Neural cell (in vitro differentiated cells): ENCODE measurements around the gene RAB1A. TPM values are rescaled to one million over a fixed set of nuclear protein-coding genes. Genes with fewer than 3 reads are reported as not detected.

ENCODE experiments used
- H2AFZ ChIP-seq: fragments of 200-600, 300-800 bp; sonication (generic), shearing (Covaris generic); 2 replicates; pipeline ENCODE4 v1.6.0; 2014; ENCODE audit warnings: low read depth, mild to moderate bottlenecking, antibody characterized with exemption, low read length, moderate library complexity
- H3F3A ChIP-seq: fragments of 200-600 bp; shearing (Covaris generic); 2 replicates; pipeline ENCODE4 v1.6.1; 2016; ENCODE audit warnings: mild to moderate bottlenecking, moderate library complexity, mixed read lengths, antibody characterized with exemption, low read length; ENCODE audit not compliant: insufficient read depth, poor library complexity, severe bottlenecking
- H3K27ac ChIP-seq: fragments of 200-600, 300-800 bp; sonication (generic), shearing (Covaris generic); 2 replicates; pipeline ENCODE4 v1.5.1; 2014; ENCODE audit warnings: mild to moderate bottlenecking, low read length, moderate library complexity
- H3K27me3 ChIP-seq: fragments of 300-800, 200-600 bp; sonication (generic), shearing (Covaris generic); 2 replicates; pipeline ENCODE4 v1.6.0; 2014; ENCODE audit warnings: mild to moderate bottlenecking, low read depth, low read length, moderate library complexity; ENCODE audit not compliant: insufficient read depth
- H3K36me3 ChIP-seq: fragments of 300-800, 200-600 bp; sonication (generic), shearing (Covaris generic); 2 replicates; pipeline ENCODE4 v1.5.1; 2014; ENCODE audit warnings: mild to moderate bottlenecking, antibody characterized with exemption, low read length, moderate library complexity; ENCODE audit not compliant: insufficient read depth
- H3K4me2 ChIP-seq: fragments of 300-800, 200-600 bp; sonication (generic), shearing (Covaris generic); 2 replicates; pipeline ENCODE4 v1.6.0; 2014; ENCODE audit warnings: mild to moderate bottlenecking, low read length
- H3K4me3 ChIP-seq: fragments of 300-800, 200-600 bp; sonication (generic), shearing (Covaris generic); 2 replicates; pipeline ENCODE4 v1.5.1; 2014; ENCODE audit warnings: mild to moderate bottlenecking, low read length, moderate library complexity
- H3K79me2 ChIP-seq: fragments of 200-600 bp; shearing (Covaris generic); replicated peaks from 2 replicates; pipeline ENCODE4 v1.6.0; 2014; ENCODE audit warnings: mild to moderate bottlenecking, low read length, moderate library complexity; ENCODE audit not compliant: insufficient read depth
- H3K9ac ChIP-seq: fragments of 300-800, 200-600 bp; sonication (generic), shearing (Covaris generic); 2 replicates; pipeline ENCODE4 v1.6.1; 2016; ENCODE audit warnings: mild to moderate bottlenecking, low read length, mixed read lengths
- H3K9me2 ChIP-seq: fragments of 200-600 bp; shearing (Covaris generic); 2 replicates; pipeline ENCODE4 v1.6.1; 2016; ENCODE audit warnings: mild to moderate bottlenecking, low read length, mixed read lengths; ENCODE audit not compliant: insufficient read depth
- H3K9me3 ChIP-seq: fragments of 200-600, 300-800 bp; sonication (generic), shearing (Covaris generic); 2 replicates; pipeline ENCODE4 v1.6.1; 2016; ENCODE audit warnings: mild to moderate bottlenecking, mixed run types, low read length, moderate library complexity, mixed read lengths
- H4K20me1 ChIP-seq: fragments of 200-600 bp; shearing (Covaris generic); 2 replicates; pipeline ENCODE4 v1.6.1; 2016; ENCODE audit warnings: mild to moderate bottlenecking, mixed run types; ENCODE audit not compliant: insufficient read depth
- EP300 ChIP-seq: fragments of 450-650 bp; conservative IDR thresholded peaks from 2 replicates; pipeline ENCODE4 v1.6.1; 2014; ENCODE audit warnings: antibody characterized with exemption, mild to moderate bottlenecking, moderate library complexity; ENCODE audit not compliant: poor library complexity, severe bottlenecking
- EZH2 ChIP-seq: fragments of 200-600, 300-800 bp; shearing (Covaris generic), sonication (generic); IDR thresholded peaks from 2 replicates; pipeline ENCODE4 v1.6.1; 2014; ENCODE audit warnings: antibody characterized with exemption, low read length, borderline replicate concordance, mild to moderate bottlenecking; ENCODE audit not compliant: insufficient read depth, poor library complexity, severe bottlenecking
- MXI1 ChIP-seq: fragments of 450-650 bp; conservative IDR thresholded peaks from 2 replicates; pipeline ENCODE4 v1.6.1; 2014; ENCODE audit warnings: antibody characterized with exemption, mild to moderate bottlenecking; ENCODE audit not compliant: poor library complexity, severe bottlenecking
- POLR2AphosphoS5 ChIP-seq: IDR thresholded peaks from 2 replicates; pipeline ENCODE4 v1.6.1; 2012
- RAD21 ChIP-seq: fragments of 450-650 bp; conservative IDR thresholded peaks from 2 replicates; pipeline ENCODE4 v1.6.1; 2014; ENCODE audit warnings: antibody characterized with exemption, mild to moderate bottlenecking, moderate library complexity
- SMC3 ChIP-seq: fragments of 450-650 bp; conservative IDR thresholded peaks from 2 replicates; pipeline ENCODE4 v1.6.1; 2014; ENCODE audit warnings: antibody characterized with exemption, mild to moderate bottlenecking, moderate library complexity; ENCODE audit not compliant: poor library complexity
- TAF1 ChIP-seq: IDR thresholded peaks from 2 replicates; pipeline ENCODE4 v1.6.1; 2012; ENCODE audit warnings: low read depth
- polyA plus RNA-seq: library from polyadenylated mRNA; depleted of rRNA; stranded (reverse); fragments of >200 nt; gene quantifications from 2 replicates; pipeline ENCODE4 v1.2.3, GENCODE V29; 2014
- TF ChIP-seq, protein P1 (sequence below): IDR thresholded peaks from 2 replicates; pipeline ENCODE4 v1.6.1; 2012; ENCODE audit warnings: borderline replicate concordance
- TF ChIP-seq, protein P2 (sequence below): fragments of 450-650 bp; IDR thresholded peaks from 2 replicates; pipeline ENCODE4 v1.5.1; 2014; ENCODE audit warnings: antibody characterized with exemption, mild to moderate bottlenecking, moderate library complexity; ENCODE audit not compliant: poor library complexity, severe bottlenecking

RAB1A gene
- polyA plus RNA-seq, 1 donor from 2014 or later: 240 TPM

DNA sequence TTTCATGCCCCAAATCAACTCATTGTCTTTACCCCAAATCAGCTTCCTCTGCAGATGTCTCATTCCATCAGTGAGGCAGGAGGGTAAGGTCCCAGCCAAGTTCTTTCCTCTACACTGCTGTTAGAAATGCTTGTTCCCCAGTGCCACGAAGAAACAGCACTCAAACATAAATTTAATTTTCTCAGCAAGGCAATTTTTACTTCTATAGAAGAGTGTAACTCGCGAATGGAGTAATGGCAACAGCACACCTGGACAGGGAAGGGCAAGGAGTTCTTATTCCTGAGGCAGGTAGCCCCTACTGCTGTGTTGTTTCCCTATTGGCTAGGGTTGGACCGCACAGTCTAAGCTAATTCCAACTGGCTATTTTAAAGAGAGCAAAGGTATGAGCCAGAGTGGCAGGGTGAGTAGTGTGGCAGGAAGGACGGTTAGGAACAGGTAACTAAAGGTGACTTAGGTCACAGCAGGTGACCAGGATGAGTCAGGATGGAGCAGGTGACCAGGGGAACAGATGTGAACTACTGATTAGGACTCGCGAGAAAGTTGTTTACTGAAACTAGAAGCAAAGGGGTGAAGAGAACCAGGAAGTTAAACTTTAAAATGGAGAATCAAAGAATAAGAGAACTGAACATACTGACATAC lies 85.7 kb downstream of the RAB1A start:
- H4K20me1 ChIP-seq: no peaks in the 10 kb centered on the region

DNA sequence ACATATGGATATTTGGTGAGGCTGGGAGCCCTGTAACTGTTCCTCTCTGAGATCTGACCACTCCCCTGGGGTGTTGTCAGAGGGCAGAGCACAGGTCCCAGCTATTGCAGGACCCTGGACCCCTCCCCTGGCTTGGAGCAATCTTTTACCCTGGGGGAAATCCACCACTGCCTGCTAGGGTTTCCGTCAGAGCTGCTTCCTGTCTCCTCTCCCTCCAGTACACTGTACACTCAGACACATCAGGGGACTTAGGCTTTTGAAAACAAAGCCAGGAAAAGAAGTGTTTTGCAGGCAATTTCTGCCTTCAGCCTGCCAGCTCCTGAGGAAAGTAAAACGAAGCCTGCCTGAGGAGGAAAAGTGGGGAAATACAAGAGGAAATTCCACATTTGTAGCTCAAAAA lies 86.9 kb downstream of the RAB1A start:
- Histone ChIP-seq H3K4me3 (no peak overlapping the region), H2AFZ (no peak overlapping the region), H3K36me3 (no peaks in the 10 kb centered on the region), H3F3A (no peaks in the 10 kb centered on the region), H3K4me2 (no peak overlapping the region), H3K9ac (no peak overlapping the region), H3K9me2 (no peaks in the 10 kb centered on the region), H3K27ac (no peak overlapping the region), H4K20me1 (no peaks in the 10 kb centered on the region), H3K27me3 (no peaks in the 10 kb centered on the region), H3K9me3 (no peaks in the 10 kb centered on the region), H3K79me2 (no peaks in the 10 kb centered on the region)
- TF ChIP-seq MXI1 (no peak), SMC3 (no peak), EZH2 (no peak), TAF1 (no peak), EP300 (no peak), POLR2AphosphoS5 (no peak), RAD21 (no peak)
- TF ChIP-seq, protein P1, sequence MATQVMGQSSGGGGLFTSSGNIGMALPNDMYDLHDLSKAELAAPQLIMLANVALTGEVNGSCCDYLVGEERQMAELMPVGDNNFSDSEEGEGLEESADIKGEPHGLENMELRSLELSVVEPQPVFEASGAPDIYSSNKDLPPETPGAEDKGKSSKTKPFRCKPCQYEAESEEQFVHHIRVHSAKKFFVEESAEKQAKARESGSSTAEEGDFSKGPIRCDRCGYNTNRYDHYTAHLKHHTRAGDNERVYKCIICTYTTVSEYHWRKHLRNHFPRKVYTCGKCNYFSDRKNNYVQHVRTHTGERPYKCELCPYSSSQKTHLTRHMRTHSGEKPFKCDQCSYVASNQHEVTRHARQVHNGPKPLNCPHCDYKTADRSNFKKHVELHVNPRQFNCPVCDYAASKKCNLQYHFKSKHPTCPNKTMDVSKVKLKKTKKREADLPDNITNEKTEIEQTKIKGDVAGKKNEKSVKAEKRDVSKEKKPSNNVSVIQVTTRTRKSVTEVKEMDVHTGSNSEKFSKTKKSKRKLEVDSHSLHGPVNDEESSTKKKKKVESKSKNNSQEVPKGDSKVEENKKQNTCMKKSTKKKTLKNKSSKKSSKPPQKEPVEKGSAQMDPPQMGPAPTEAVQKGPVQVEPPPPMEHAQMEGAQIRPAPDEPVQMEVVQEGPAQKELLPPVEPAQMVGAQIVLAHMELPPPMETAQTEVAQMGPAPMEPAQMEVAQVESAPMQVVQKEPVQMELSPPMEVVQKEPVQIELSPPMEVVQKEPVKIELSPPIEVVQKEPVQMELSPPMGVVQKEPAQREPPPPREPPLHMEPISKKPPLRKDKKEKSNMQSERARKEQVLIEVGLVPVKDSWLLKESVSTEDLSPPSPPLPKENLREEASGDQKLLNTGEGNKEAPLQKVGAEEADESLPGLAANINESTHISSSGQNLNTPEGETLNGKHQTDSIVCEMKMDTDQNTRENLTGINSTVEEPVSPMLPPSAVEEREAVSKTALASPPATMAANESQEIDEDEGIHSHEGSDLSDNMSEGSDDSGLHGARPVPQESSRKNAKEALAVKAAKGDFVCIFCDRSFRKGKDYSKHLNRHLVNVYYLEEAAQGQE: no peak
- TF ChIP-seq, protein P2, sequence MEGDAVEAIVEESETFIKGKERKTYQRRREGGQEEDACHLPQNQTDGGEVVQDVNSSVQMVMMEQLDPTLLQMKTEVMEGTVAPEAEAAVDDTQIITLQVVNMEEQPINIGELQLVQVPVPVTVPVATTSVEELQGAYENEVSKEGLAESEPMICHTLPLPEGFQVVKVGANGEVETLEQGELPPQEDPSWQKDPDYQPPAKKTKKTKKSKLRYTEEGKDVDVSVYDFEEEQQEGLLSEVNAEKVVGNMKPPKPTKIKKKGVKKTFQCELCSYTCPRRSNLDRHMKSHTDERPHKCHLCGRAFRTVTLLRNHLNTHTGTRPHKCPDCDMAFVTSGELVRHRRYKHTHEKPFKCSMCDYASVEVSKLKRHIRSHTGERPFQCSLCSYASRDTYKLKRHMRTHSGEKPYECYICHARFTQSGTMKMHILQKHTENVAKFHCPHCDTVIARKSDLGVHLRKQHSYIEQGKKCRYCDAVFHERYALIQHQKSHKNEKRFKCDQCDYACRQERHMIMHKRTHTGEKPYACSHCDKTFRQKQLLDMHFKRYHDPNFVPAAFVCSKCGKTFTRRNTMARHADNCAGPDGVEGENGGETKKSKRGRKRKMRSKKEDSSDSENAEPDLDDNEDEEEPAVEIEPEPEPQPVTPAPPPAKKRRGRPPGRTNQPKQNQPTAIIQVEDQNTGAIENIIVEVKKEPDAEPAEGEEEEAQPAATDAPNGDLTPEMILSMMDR: no peak

More for the DNA sequence above, 85.7 kb downstream of the RAB1A start:
- Histone ChIP-seq H3K27me3 (no peaks in the 10 kb centered on the region), H3K4me2 (no peak overlapping the region), H3K9ac (no peak overlapping the region), H3F3A (no peaks in the 10 kb centered on the region), H2AFZ (no peak overlapping the region), H3K9me3 (no peaks in the 10 kb centered on the region), H3K27ac (no peak overlapping the region), H3K36me3 (no peaks in the 10 kb centered on the region), H3K9me2 (no peaks in the 10 kb centered on the region), H3K79me2 (no peaks in the 10 kb centered on the region), H3K4me3 (no peak overlapping the region)
- TF ChIP-seq MXI1: no peak
- TF ChIP-seq RAD21: no peak
- TF ChIP-seq, protein P1: no peak
- no peak for TF ChIP-seq POLR2AphosphoS5
- no peak for TF ChIP-seq EZH2
- no peak for TF ChIP-seq EP300
- no peak for TF ChIP-seq SMC3
- TF ChIP-seq TAF1: no peak
- TF ChIP-seq, protein P2: no peak
